SK-N-SH (cell line): Measurements from ENCODE around the gene GNAT2. TPM values are rescaled to one million over a fixed set of nuclear protein-coding genes. Genes with fewer than 3 reads are reported as not detected.

Experiments
- CTCF ChIA-PET: fragments of 300-600, 350-600 bp; formaldehyde crosslinking; extraction: SDS; loops from one replicate; lab custom pipeline; 2021; lab: Yijun Ruan, JAX
- POLR2A ChIA-PET: fragments of 350-600 bp; sonication (Branson Sonifier 250); formaldehyde crosslinking; extraction: SDS; loops from one replicate; lab custom pipeline; 2020; ENCODE audit warnings: antibody characterized with exemption, inconsistent platforms; lab: Yijun Ruan, JAX
- DNase-seq: peaks from one replicate; pipeline ENCODE4 v3.0.0; 2012
- H2AFZ ChIP-seq: fragments of 200-600 bp; sonication (generic); 2 replicates; pipeline ENCODE4 v1.8.1; 2016; ENCODE audit warnings: antibody characterized with exemption, mild to moderate bottlenecking, low read depth
- H3F3A ChIP-seq: fragments of 200-600 bp; sonication (generic); replicated peaks from 2 replicates; pipeline ENCODE3; 2016; ENCODE audit warnings: antibody characterized with exemption, mild to moderate bottlenecking; ENCODE audit not compliant: insufficient read depth
- H3K27ac ChIP-seq, 2 experiments: fragments of 200-500 bp in 1 of 2; fragments of 200-600 bp in 1 of 2; sonication (Bioruptor generic) in 1 of 2; sonication (generic), shearing (Covaris generic) in 1 of 2; 2 replicates each; pipeline versions ENCODE4 v1.5.1 to v1.6.1; 2014 to 2016; ENCODE audit warnings: low read depth in 2 of 2, inconsistent platforms in 1 of 2, low read length in 1 of 2, mild to moderate bottlenecking in 1 of 2, mixed read lengths in 1 of 2
- H3K27me3 ChIP-seq: fragments of 200-600 bp; sonication (generic), shearing (Covaris generic); 2 replicates; pipeline ENCODE4 v1.6.1; 2016; ENCODE audit warnings: mixed run types; ENCODE audit not compliant: insufficient read depth
- H3K36me3 ChIP-seq, 2 experiments: fragments of 200-500 bp in 1 of 2; fragments of 200-600 bp in 1 of 2; sonication (Bioruptor generic) in 1 of 2; sonication (generic) in 1 of 2; replicated peaks in 1 of 2; 2 replicates each; pipeline versions ENCODE3 to v1.5.1; 2014 to 2016; ENCODE audit warnings: low read length in 1 of 2, mild to moderate bottlenecking in 1 of 2; ENCODE audit not compliant: insufficient read depth in 2 of 2, control insufficient read depth in 1 of 2
- H3K4me1 ChIP-seq, 2 experiments: fragments of 200-500 bp in 1 of 2; fragments of 200-600 bp in 1 of 2; sonication (Bioruptor generic) in 1 of 2; sonication (generic), shearing (Covaris generic) in 1 of 2; 2 replicates each; pipeline versions ENCODE4 v1.5.1 to v1.6.1; 2014 to 2016; ENCODE audit warnings: low read depth in 1 of 2, low read length in 1 of 2, mixed run types in 1 of 2; ENCODE audit not compliant: insufficient read depth in 2 of 2, control insufficient read depth in 1 of 2
- H3K4me2 ChIP-seq: fragments of 200-600 bp; sonication (generic), shearing (Covaris generic); 2 replicates; pipeline ENCODE4 v1.6.1; 2017; ENCODE audit warnings: mixed run types
- H3K4me3 ChIP-seq, 2 experiments: fragments of 200-500 bp in 1 of 2; fragments of 200-600 bp in 1 of 2; sonication (Bioruptor generic) in 1 of 2; sonication (generic), shearing (Covaris generic) in 1 of 2; 2 replicates each; pipeline versions ENCODE4 v1.5.1 to v1.8.1; 2014 to 2016; ENCODE audit warnings: low read depth in 2 of 2, inconsistent platforms in 1 of 2, low read length in 1 of 2, mild to moderate bottlenecking in 1 of 2, mixed read lengths in 1 of 2, moderate library complexity in 1 of 2
- H3K79me2 ChIP-seq: fragments of 200-600 bp; sonication (generic); 2 replicates; pipeline ENCODE4 v1.8.1; 2017; ENCODE audit warnings: mild to moderate bottlenecking; ENCODE audit not compliant: insufficient read depth
- H3K9ac ChIP-seq: fragments of 200-600 bp; sonication (generic); 2 replicates; pipeline ENCODE4 v1.6.1; 2017; ENCODE audit warnings: mixed run types
- H3K9me2 ChIP-seq: fragments of 200-600 bp; sonication (generic); 2 replicates; pipeline ENCODE4 v1.6.1; 2017; ENCODE audit warnings: mixed run types
- H3K9me3 ChIP-seq: fragments of 200-600 bp; sonication (generic); 2 replicates; pipeline ENCODE4 v1.6.1; 2017; ENCODE audit warnings: mixed run types, mild to moderate bottlenecking, moderate library complexity
- H4K20me1 ChIP-seq: fragments of 200-600 bp; sonication (generic); 2 replicates; pipeline ENCODE4 v1.6.1; 2017; ENCODE audit warnings: mild to moderate bottlenecking, mixed run types; ENCODE audit not compliant: insufficient read depth
- ELF1 ChIP-seq: IDR thresholded peaks from 2 replicates; pipeline ENCODE4 v1.4.0; 2012
- EP300 ChIP-seq, 2 experiments: IDR thresholded peaks; 2 replicates each; pipeline versions ENCODE4 v1.4.0 to v1.6.1; 2012; ENCODE audit warnings: borderline replicate concordance in 1 of 2, low read depth in 1 of 2, low read length in 1 of 2
- EZH2phosphoT487 ChIP-seq: fragments of 200-600 bp; sonication (generic); IDR thresholded peaks from 2 replicates; pipeline ENCODE4 v1.6.1; 2017; ENCODE audit warnings: low read depth, mixed run types, mild to moderate bottlenecking, antibody characterized with exemption, moderate library complexity, borderline replicate concordance
- FOSL2 ChIP-seq: IDR thresholded peaks from 2 replicates; pipeline ENCODE4 v1.4.0; 2012; ENCODE audit warnings: low read depth, mild to moderate bottlenecking, moderate library complexity, borderline replicate concordance
- GABPA ChIP-seq: IDR thresholded peaks from 2 replicates; pipeline ENCODE4 v1.4.0; 2012; ENCODE audit warnings: low read depth, mild to moderate bottlenecking
- JUND ChIP-seq: IDR thresholded peaks from 2 replicates; pipeline ENCODE4 v1.4.0; 2012
- MXI1 ChIP-seq: IDR thresholded peaks from 2 replicates; pipeline ENCODE4 v1.6.1; 2012; ENCODE audit warnings: mild to moderate bottlenecking, low read depth, low read length, improper control_type of control experiment
- NFIC ChIP-seq: IDR thresholded peaks from 2 replicates; pipeline ENCODE4 v1.4.0; 2012; ENCODE audit warnings: borderline replicate concordance
- NRF1 ChIP-seq: IDR thresholded peaks from 2 replicates; pipeline ENCODE4 v1.6.1; 2012; ENCODE audit warnings: low read depth, mild to moderate bottlenecking, low read length
- TAF1 ChIP-seq: IDR thresholded peaks from 2 replicates; pipeline ENCODE4 v1.6.1; 2012; ENCODE audit warnings: low read depth, mild to moderate bottlenecking, low read length, moderate library complexity, borderline replicate concordance
- TCF12 ChIP-seq: IDR thresholded peaks from 2 replicates; pipeline ENCODE4 v1.4.0; 2012
- YY1 ChIP-seq: IDR thresholded peaks from 2 replicates; pipeline ENCODE4 v1.4.0; 2012; ENCODE audit warnings: low read depth, mild to moderate bottlenecking
- WGBS: methylation state at CpG from one replicate; pipeline ENCODE4 v1.1.6; 2017; ENCODE audit warnings: low lambda C conversion rate; 5-methylcytosine and 5-hydroxymethylcytosine counted together
- polyA plus RNA-seq, 3 experiments: library from polyadenylated mRNA; depleted of rRNA; stranded (reverse); fragments of >200 nt; gene quantifications; 2 replicates each; pipeline ENCODE4 v1.2.3, GENCODE V29; 2012
- TF ChIP-seq, protein P1 (sequence below): IDR thresholded peaks from 2 replicates; pipeline ENCODE4 v1.4.0; 2012; ENCODE audit warnings: low read depth, borderline replicate concordance
- TF ChIP-seq, protein P2 (sequence below): fragments of 150-350 bp; IDR thresholded peaks from 2 replicates; pipeline ENCODE4 v1.6.1; 2017; ENCODE audit warnings: antibody characterized with exemption, low read length, low read depth, borderline replicate concordance
- TF ChIP-seq, protein P3 (sequence below): IDR thresholded peaks from 2 replicates; pipeline ENCODE4; 2012
- TF ChIP-seq, protein P4 (sequence below): IDR thresholded peaks from 2 replicates; pipeline ENCODE4 v1.4.0; 2012; ENCODE audit warnings: low read depth

The GNAT2 gene
- polyA plus RNA-seq, 1 of the 3 experiments (the other 2 are of a cell fraction) = 0.16 TPM

DNA sequence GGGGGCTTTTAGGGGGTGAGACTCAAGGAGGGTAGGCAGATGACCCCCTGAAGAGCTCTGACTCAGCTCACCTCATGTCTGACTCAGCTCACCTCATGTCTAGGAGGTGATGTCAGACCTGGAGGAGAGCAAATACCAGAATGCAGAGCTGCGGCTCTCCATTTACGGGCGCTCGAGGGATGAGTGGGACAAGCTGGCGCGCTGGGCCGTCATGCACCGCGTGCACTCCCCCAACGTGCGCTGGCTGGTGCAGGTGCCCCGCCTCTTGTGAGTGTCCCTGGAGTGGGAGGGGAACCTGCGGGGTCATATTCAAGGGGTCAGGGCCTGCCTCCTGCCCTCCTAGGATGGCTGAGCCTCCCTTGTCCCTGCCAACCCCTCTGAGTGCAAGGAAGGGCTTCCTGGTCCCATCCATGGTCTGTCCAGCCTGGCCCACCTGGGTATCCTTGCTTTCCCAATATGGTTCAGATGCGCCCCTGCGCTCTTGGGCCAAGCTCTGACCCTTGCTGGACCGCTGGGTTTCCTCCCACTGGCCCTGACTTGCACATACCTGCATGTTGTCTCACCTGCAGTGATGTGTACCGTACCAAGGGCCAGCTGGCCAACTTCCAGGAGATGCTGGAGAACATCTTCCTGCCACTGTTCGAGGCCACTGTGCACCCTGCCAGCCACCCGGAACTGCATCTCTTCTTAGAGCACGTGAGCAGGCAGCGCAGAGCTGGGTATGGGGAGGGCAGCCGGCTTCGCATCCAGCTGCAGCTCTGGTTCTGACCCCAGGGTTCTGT is 9.3 kb upstream of the GNAT2 start:
- Histone ChIP-seq H3K4me1 (peaks cover 0 to 48% of the 10 kb centered on the region in 2 experiments; a peak in 2 of 4 replicates), H3K9me3 (no peaks in the 10 kb centered on the region; the same call in 1 of the 2 replicates), H3K36me3 (peaks cover 20 to 55% of the 10 kb centered on the region in 2 experiments), H4K20me1 (peaks cover 28% of the 10 kb centered on the region), H3K9ac (no peak overlapping the region), H3K4me3 (no peak overlapping the region), H3K27ac (no peak overlapping the region), H3K79me2 (peaks cover 15% of the 10 kb centered on the region), H2AFZ (no peak overlapping the region), H3K4me2 (no peak overlapping the region), H3K27me3 (no peaks in the 10 kb centered on the region), H3F3A (peaks cover 4% of the 10 kb centered on the region), H3K9me2 (no peaks in the 10 kb centered on the region)
- ChIA-PET POLR2A (interaction anchor here (4.3 kb wide), 1 partner anchor 80 kb away, joined by 26 read pairs; the partner anchor contains the start of gene GNAI3), CTCF (interaction anchor here (0.6 to 11.9 kb wide), 11 partner anchors 8 to 355 kb away, joined by 3 to 114 read pairs (median 3); partner anchors contain the start of gene GNAI3)
- DNase-seq = no peak
- 89% methylated on average over 15 of the region's 23 CpGs for WGBS
- TF ChIP-seq FOSL2 = peak; percentile 59
- no peak for TF ChIP-seq ELF1
- TF ChIP-seq EP300 (IDR thresholded peaks at IDR 0.05; ENCODE audit: borderline replicate concordance in 1 of 2, low read depth in 1 of 2, low read length in 1 of 2) = no peak
- TF ChIP-seq, protein P1, sequence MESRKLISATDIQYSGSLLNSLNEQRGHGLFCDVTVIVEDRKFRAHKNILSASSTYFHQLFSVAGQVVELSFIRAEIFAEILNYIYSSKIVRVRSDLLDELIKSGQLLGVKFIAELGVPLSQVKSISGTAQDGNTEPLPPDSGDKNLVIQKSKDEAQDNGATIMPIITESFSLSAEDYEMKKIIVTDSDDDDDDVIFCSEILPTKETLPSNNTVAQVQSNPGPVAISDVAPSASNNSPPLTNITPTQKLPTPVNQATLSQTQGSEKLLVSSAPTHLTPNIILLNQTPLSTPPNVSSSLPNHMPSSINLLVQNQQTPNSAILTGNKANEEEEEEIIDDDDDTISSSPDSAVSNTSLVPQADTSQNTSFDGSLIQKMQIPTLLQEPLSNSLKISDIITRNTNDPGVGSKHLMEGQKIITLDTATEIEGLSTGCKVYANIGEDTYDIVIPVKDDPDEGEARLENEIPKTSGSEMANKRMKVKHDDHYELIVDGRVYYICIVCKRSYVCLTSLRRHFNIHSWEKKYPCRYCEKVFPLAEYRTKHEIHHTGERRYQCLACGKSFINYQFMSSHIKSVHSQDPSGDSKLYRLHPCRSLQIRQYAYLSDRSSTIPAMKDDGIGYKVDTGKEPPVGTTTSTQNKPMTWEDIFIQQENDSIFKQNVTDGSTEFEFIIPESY = peak; percentile 46; the same call in 1 of the 2 replicates

DNA sequence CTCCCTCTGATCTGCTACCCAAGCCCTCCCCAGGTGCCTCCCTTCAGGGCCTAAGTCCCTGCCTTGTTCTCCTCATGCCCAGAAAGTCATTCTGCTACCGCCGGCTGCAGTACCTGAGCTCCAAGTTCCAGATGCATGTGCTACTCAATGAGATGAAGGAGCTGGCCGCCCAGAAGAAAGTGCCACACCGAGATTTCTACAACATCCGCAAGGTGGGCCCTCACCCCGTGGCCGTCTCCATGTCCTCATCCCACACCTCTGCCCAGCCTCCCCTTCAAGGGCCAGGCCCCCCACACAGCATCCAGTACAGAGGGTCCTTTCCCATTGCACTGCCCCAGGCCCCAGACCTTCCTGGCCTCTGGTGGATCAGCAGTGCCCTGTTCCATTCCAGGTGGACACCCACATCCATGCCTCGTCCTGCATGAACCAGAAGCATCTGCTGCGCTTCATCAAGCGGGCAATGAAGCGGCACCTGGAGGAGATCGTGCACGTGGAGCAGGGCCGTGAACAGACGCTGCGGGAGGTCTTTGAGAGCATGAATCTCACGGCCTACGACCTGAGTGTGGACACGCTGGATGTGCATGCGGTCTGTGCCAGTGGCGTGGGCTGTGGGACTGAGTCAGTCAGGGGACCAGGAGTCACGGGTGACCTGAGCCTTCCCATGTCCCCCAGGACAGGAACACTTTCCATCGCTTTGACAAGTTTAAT is 8.4 kb upstream of the GNAT2 start:
- peaks cover 0 to 50% of the 10 kb centered on the region in 2 experiments; a peak in 1 of 4 replicates for H3K4me1 ChIP-seq
- H3K4me2 ChIP-seq = no peak overlapping the region
- ChIA-PET POLR2A (no interaction called here), CTCF (interaction anchor here (1.0 to 11.9 kb wide), 6 partner anchors 12 to 95 kb away, joined by 3 to 114 read pairs (median 5); partner anchors contain the start of gene GSTM4)
- TF ChIP-seq NFIC (no peak), ELF1 (no peak), TAF1 (no peak), JUND (no peak), TCF12 (no peak), EZH2phosphoT487 (no peak), YY1 (no peak), MXI1 (no peak), GABPA (no peak), NRF1 (no peak)
- TF ChIP-seq, protein P2, sequence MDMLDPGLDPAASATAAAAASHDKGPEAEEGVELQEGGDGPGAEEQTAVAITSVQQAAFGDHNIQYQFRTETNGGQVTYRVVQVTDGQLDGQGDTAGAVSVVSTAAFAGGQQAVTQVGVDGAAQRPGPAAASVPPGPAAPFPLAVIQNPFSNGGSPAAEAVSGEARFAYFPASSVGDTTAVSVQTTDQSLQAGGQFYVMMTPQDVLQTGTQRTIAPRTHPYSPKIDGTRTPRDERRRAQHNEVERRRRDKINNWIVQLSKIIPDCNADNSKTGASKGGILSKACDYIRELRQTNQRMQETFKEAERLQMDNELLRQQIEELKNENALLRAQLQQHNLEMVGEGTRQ = no peak
- TF ChIP-seq, protein P3, sequence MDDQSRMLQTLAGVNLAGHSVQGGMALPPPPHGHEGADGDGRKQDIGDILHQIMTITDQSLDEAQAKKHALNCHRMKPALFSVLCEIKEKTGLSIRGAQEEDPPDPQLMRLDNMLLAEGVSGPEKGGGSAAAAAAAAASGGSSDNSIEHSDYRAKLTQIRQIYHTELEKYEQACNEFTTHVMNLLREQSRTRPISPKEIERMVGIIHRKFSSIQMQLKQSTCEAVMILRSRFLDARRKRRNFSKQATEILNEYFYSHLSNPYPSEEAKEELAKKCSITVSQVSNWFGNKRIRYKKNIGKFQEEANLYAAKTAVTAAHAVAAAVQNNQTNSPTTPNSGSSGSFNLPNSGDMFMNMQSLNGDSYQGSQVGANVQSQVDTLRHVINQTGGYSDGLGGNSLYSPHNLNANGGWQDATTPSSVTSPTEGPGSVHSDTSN = no peak
- TF ChIP-seq, protein P4, sequence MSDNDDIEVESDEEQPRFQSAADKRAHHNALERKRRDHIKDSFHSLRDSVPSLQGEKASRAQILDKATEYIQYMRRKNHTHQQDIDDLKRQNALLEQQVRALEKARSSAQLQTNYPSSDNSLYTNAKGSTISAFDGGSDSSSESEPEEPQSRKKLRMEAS = no peak
- 98% methylated on average over 20 of the region's 23 CpGs for WGBS
- H3K79me2 ChIP-seq = peaks cover 23% of the 10 kb centered on the region
- no peak for DNase-seq
- no peaks in the 10 kb centered on the region for H3F3A ChIP-seq
- H3K27ac ChIP-seq = no peak overlapping the region
- H3K36me3 ChIP-seq = peaks cover 16 to 55% of the 10 kb centered on the region in 2 experiments
- H2AFZ ChIP-seq = no peak overlapping the region
- H3K9ac ChIP-seq = no peak overlapping the region
- H3K4me3 ChIP-seq = no peak overlapping the region
- no peaks in the 10 kb centered on the region for H3K9me3 ChIP-seq
- no peaks in the 10 kb centered on the region for H3K9me2 ChIP-seq
- H3K27me3 ChIP-seq = no peaks in the 10 kb centered on the region
- H4K20me1 ChIP-seq = peaks cover 37% of the 10 kb centered on the region
